Progenitor cell of endocrine pancreas (in vitro differentiated cells): Measurements from ENCODE around the gene CDK14. TPM values are rescaled to one million over a fixed set of nuclear protein-coding genes. Genes with fewer than 3 reads are reported as not detected.

ENCODE experiments used
- DNase-seq: peaks from one replicate; pipeline ENCODE4 v3.0.0; 2021; ENCODE audit warnings: low spot score; ENCODE audit not compliant: unreplicated experiment
- H3K27ac Mint-ChIP-seq: 2 replicates; pipeline ENCODE4 v1.8.0; 2021; ENCODE audit warnings: mild to moderate bottlenecking, moderate library complexity, mixed read lengths
- H3K27me3 Mint-ChIP-seq: 2 replicates; pipeline ENCODE4 v1.8.0; 2021; ENCODE audit warnings: mixed read lengths
- H3K36me3 Mint-ChIP-seq: 2 replicates; pipeline ENCODE4 v1.8.0; 2022; ENCODE audit warnings: mixed read lengths; ENCODE audit not compliant: insufficient read depth
- H3K4me1 Mint-ChIP-seq: 2 replicates; pipeline ENCODE4 v1.8.0; 2021; ENCODE audit warnings: low read depth, mixed read lengths
- H3K4me3 Mint-ChIP-seq: 2 replicates; pipeline ENCODE4 v1.8.0; 2021; ENCODE audit warnings: low read depth, mild to moderate bottlenecking, moderate library complexity, mixed read lengths
- H3K9me3 Mint-ChIP-seq: 2 replicates; pipeline ENCODE4 v1.8.0; 2021; ENCODE audit warnings: low read depth, mixed read lengths
- total RNA-seq: library from RNA; stranded (reverse); gene quantifications from 2 replicates; pipeline ENCODE4 v1.2.1, GENCODE V29; 2021
- TF ChIP-seq, protein P1 (sequence below): fragments of 200-600 bp; sonication (generic); IDR thresholded peaks from one replicate; pipeline ENCODE4 v1.5.0; 2021; ENCODE audit warnings: antibody characterized with exemption, mild to moderate bottlenecking; ENCODE audit not compliant: unreplicated experiment

CDK14 gene
- total RNA-seq, 1 donor from 2014 or later = 117 TPM

DNA sequence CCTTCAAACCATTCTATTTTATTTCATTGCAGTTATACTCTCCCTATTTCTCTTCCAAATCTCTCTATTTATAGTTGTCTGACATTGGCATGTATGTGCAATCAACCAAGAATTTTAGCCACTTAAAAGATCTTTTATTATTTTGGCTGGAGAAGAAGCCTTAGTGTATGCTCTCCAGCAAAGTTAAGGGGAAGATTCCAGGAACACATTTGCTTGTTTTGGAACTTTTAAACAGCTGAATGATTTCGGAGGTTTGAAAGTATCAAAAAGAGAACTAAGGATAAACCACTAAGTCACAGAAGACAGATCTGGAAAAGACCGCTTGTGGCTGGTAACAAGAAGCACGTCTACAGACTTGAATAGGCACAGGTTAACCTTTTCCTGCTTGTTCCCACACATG, 485.9 kb downstream of the CDK14 start:
- DNase-seq = no peak
- no peaks in the 10 kb centered on the region for H3K9me3 Mint-ChIP-seq
- H3K27ac Mint-ChIP-seq = no peak overlapping the region
- peaks cover 4% of the 10 kb centered on the region for H3K36me3 Mint-ChIP-seq
- no peak overlapping the region for H3K4me3 Mint-ChIP-seq
- TF ChIP-seq, protein P1, sequence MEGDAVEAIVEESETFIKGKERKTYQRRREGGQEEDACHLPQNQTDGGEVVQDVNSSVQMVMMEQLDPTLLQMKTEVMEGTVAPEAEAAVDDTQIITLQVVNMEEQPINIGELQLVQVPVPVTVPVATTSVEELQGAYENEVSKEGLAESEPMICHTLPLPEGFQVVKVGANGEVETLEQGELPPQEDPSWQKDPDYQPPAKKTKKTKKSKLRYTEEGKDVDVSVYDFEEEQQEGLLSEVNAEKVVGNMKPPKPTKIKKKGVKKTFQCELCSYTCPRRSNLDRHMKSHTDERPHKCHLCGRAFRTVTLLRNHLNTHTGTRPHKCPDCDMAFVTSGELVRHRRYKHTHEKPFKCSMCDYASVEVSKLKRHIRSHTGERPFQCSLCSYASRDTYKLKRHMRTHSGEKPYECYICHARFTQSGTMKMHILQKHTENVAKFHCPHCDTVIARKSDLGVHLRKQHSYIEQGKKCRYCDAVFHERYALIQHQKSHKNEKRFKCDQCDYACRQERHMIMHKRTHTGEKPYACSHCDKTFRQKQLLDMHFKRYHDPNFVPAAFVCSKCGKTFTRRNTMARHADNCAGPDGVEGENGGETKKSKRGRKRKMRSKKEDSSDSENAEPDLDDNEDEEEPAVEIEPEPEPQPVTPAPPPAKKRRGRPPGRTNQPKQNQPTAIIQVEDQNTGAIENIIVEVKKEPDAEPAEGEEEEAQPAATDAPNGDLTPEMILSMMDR = no peak
- H3K4me1 Mint-ChIP-seq = peaks cover 13% of the 10 kb centered on the region
- no peaks in the 10 kb centered on the region for H3K27me3 Mint-ChIP-seq

DNA sequence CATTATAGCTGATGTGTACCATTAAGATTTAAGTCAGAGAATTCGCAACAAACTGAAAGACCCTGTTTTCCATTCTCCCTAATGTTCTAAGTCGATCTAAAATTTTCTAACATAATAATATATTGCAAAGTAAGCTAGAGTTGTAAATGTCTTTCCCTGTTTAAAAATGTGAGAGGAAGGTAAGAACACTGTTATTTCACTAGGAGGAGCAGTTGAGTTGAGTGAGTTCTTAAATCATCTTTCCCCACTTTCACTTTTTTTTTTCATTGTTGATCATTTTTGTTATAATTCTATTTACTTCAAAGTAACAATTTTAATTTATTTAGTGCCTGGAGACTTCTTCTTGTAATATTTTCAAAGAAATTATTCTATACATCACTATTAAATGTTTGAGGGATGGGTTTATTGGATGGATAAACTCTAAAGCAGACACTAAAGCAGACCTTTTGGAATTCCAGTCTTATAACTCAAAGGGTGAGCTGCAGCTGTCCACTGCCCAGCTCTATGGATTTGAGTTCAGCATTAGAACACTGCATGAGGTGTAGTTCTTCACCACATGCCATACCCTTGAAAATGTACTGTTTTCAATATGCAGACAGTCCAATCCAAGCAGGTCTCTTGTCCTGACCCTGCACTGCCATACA, 486.9 kb downstream of the CDK14 start:
- no peak for DNase-seq
- no peaks in the 10 kb centered on the region for H3K27me3 Mint-ChIP-seq
- H3K4me3 Mint-ChIP-seq = no peak overlapping the region
- H3K4me1 Mint-ChIP-seq = peaks cover 11% of the 10 kb centered on the region
- peaks cover 3% of the 10 kb centered on the region for H3K36me3 Mint-ChIP-seq
- H3K9me3 Mint-ChIP-seq = no peaks in the 10 kb centered on the region
- no peak overlapping the region for H3K27ac Mint-ChIP-seq
- TF ChIP-seq, protein P1 = peak; percentile 67

DNA sequence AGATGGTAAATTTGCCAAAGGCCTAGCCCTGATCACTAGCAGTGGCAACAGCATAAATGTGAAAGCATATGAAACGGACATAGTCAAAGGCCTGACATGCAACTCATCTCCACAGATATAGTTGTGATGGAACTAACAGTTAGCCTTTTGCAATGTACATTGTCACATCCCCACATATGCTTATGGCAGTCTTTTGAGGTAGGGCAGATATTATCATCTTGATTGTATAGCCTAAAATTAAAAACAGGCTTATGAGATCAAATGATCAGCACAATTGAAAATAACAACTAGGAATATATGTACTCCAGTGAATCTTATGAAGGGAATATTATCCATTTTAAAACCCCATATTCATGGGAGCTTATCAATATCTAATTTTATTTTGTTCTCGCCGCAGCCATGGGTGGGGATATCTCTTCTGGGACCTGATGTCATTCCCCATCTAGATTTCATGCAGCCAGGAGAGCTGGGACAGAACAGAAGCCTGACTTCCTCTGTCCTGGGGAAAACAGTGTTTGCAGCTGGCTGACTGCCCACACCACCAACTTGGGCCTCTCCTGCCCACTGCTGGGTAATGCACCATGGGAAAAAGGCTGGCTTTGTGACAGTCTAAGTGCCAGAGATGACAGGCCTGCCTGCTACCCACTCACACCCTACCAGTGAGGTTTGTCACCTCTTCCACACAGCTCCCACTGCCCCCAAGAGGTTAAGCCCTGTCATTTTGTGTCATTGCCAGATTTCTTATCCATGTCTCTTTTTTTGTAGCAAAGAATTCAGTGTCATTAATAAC, 487.9 kb downstream of the CDK14 start:
- Mint-ChIP-seq H3K4me3 (no peak overlapping the region), H3K36me3 (peaks cover 3% of the 10 kb centered on the region), H3K27ac (peak overlapping the region; percentile 27), H3K4me1 (peaks cover 6% of the 10 kb centered on the region), H3K27me3 (no peaks in the 10 kb centered on the region), H3K9me3 (no peaks in the 10 kb centered on the region)
- DNase-seq = no peak
- TF ChIP-seq, protein P1 = no peak

DNA sequence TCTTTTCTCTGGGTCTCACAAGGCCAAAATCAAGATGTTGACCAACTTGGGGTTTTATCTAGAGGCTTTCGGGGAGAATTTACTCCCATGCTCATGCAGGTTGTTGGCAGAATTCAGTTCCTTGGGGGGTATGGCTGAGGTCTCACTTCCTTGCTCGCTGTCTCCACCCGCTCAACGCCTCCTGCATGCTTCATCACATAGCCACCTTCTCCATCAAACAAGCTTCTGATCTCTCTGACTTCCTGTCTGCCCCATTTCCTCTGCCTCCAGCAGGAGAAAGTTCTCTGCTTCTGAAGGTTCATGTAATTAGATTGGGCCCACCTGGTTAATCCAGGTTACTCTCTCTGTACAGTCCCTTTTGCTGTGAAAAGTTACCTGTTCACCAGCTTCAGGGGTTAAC, 489.1 kb downstream of the CDK14 start:
- H3K27me3 Mint-ChIP-seq = no peaks in the 10 kb centered on the region
- no peaks in the 10 kb centered on the region for H3K4me1 Mint-ChIP-seq
- peak overlapping the region; percentile 45 for H3K27ac Mint-ChIP-seq
- TF ChIP-seq, protein P1 = no peak
- no peaks in the 10 kb centered on the region for H3K9me3 Mint-ChIP-seq
- H3K36me3 Mint-ChIP-seq = peaks cover 2% of the 10 kb centered on the region
- H3K4me3 Mint-ChIP-seq = no peak overlapping the region
- DNase-seq = no peak

DNA sequence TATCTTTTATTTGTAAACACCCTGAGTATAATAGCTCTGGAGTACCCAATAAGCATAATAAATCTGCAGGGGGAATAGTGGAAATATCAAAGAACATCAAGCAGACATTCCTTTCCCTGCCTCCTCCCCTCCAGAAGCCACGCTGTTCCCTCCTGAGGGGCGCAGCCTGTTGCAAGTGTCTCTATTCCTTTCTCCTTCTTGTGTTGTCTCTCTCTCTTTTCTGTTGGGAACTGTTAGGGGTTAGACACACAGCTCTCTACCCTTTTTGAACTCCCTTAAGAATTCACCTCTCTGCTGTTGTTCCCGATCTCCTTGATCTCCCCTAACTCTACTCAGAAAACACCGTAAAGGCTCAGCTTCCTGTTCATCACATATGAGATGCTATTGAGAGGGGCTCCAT, 490.1 kb downstream of the CDK14 start:
- TF ChIP-seq, protein P1 = no peak

More for the DNA sequence above, 490.1 kb downstream of the CDK14 start:
- no peak for DNase-seq
- no peak overlapping the region for H3K4me3 Mint-ChIP-seq
- H3K27me3 Mint-ChIP-seq = no peaks in the 10 kb centered on the region
- no peaks in the 10 kb centered on the region for H3K36me3 Mint-ChIP-seq
- no peaks in the 10 kb centered on the region for H3K9me3 Mint-ChIP-seq
- no peaks in the 10 kb centered on the region for H3K4me1 Mint-ChIP-seq
- H3K27ac Mint-ChIP-seq = peak overlapping the region; percentile 17
